ENCODE measurements around the gene MYRIP.

MYRIP gene

GRCh38 chr3:39809181-39809994, at the start of gene MYRIP:
Gene MYRIP, plus strand, starts transcription at chr3:39809609. Its CDS starts 91,208 bp downstream, at chr3:39900817.
- Mint-ChIP-seq H3K27ac (no peak within 1 kb of the TSS), H3K9me3 (no peaks in the 10 kb centered on the region), H3K4me3 (peak within 1 kb of the TSS; percentile 92), H3K4me1 (peaks cover 24% of the 10 kb centered on the region), H3K27me3 (ENCODE audit: low read depth, poor library complexity) (peaks cover 86% of the 10 kb centered on the region), H3K36me3 (ENCODE audit: low read depth) (no peaks in the 10 kb centered on the region)
- peak; percentile 87 for DNase-seq
- TF ChIP-seq CTCF (IDR thresholded peaks at IDR 0.05) = no peak

DNA sequence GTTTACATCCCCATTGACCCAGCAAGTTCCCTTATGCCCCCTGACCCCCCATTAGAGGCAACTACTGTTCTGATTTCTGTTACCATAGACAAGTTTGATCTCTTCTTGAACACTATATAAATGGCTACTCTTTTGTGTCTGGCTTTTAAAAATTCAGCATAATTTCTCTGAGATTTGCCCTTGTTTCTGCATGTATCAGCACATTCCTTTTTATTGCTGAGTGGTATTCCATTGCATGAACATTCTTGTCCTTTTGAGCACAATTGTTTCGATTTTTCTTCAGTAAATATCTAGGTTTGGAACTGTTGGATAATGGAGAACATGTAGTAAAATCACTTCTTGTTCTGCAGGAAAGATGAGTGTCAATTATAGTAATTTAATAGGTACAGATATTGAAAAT, 49.1 kb upstream of the MYRIP start:
- no peak for DNase-seq
- Mint-ChIP-seq H3K27me3 (ENCODE audit: low read depth, poor library complexity) (peaks cover 6% of the 10 kb centered on the region), H3K36me3 (ENCODE audit: low read depth) (no peaks in the 10 kb centered on the region), H3K4me1 (no peaks in the 10 kb centered on the region), H3K27ac (no peak overlapping the region), H3K4me3 (no peak overlapping the region), H3K9me3 (no peaks in the 10 kb centered on the region)
- TF ChIP-seq CTCF (IDR thresholded peaks at IDR 0.05) = no peak

DNA sequence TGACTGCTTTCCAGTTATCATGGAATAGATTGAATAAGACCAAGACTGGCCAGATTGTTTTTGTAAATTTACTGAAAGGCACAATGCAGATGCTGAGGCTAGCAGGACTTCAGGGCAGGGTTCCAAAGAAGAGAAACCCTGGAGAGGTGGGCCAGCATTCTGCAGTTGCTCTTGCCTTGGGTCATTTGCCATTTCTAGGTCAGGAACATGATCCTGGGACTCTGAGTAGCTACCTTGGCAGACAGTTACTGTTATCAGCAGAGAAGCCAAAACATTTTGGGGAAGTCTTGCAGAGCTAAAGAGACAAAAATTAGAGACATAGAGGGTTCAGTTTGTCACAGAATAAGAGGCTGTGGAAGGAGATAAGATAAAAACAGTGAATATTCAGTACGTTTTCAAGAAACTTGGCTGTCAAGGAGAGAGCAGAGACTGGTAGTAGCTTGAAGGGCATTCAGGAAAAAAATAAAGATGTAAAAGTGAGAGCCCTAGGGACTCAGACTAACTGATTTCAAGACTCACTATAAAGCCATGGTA, 46.8 kb upstream of the MYRIP start:
- H3K36me3 Mint-ChIP-seq (ENCODE audit: low read depth) = no peaks in the 10 kb centered on the region
- peaks cover 6% of the 10 kb centered on the region for H3K9me3 Mint-ChIP-seq
- DNase-seq = no peak
- peaks cover 6% of the 10 kb centered on the region for H3K27me3 Mint-ChIP-seq (ENCODE audit: low read depth, poor library complexity)
- no peak overlapping the region for H3K4me3 Mint-ChIP-seq
- no peak overlapping the region for H3K27ac Mint-ChIP-seq
- H3K4me1 Mint-ChIP-seq = no peaks in the 10 kb centered on the region
- no peak for TF ChIP-seq CTCF (IDR thresholded peaks at IDR 0.05)

GRCh38 chr3:39763390-39763789, 46.0 kb upstream of the MYRIP start:
- TF ChIP-seq CTCF (IDR thresholded peaks at IDR 0.05) = no peak
- Mint-ChIP-seq H3K36me3 (ENCODE audit: low read depth) (no peaks in the 10 kb centered on the region), H3K27me3 (ENCODE audit: low read depth, poor library complexity) (peaks cover 8% of the 10 kb centered on the region), H3K9me3 (peaks cover 6% of the 10 kb centered on the region), H3K27ac (no peak overlapping the region), H3K4me1 (no peaks in the 10 kb centered on the region), H3K4me3 (no peak overlapping the region)
- no peak for DNase-seq

DNA sequence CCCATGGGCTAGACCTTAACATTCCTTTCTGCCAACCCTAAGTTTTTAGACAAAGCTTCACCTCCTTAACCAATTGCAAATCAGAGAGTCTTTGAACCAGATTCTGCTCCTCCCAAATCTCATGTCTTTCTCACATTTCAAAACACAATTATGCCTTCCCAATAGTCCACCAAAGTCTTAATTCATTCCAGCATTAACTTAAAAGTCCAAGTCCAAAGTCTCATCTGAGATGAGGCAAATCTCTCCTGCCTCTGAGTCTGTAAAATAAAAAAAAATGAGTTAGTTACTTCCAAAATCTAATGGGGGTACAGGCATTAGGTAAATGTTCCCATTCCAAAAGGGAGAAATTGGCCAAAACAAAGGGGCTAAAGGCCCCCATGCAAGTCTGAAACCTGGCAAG, 43.8 kb upstream of the MYRIP start:
- peaks cover 13% of the 10 kb centered on the region for H3K27me3 Mint-ChIP-seq (ENCODE audit: low read depth, poor library complexity)

More for the DNA sequence above, 43.8 kb upstream of the MYRIP start:
- H3K4me1 Mint-ChIP-seq = no peaks in the 10 kb centered on the region
- no peak for DNase-seq
- no peak overlapping the region for H3K27ac Mint-ChIP-seq
- no peak overlapping the region for H3K4me3 Mint-ChIP-seq
- no peaks in the 10 kb centered on the region for H3K36me3 Mint-ChIP-seq (ENCODE audit: low read depth)
- H3K9me3 Mint-ChIP-seq = peaks cover 6% of the 10 kb centered on the region
- TF ChIP-seq CTCF (IDR thresholded peaks at IDR 0.05) = no peak

Measured in nephron progenitor cell (in vitro differentiated cells).